ENCODE results near the gene PRPSAP1.

The PRPSAP1 gene

DNA sequence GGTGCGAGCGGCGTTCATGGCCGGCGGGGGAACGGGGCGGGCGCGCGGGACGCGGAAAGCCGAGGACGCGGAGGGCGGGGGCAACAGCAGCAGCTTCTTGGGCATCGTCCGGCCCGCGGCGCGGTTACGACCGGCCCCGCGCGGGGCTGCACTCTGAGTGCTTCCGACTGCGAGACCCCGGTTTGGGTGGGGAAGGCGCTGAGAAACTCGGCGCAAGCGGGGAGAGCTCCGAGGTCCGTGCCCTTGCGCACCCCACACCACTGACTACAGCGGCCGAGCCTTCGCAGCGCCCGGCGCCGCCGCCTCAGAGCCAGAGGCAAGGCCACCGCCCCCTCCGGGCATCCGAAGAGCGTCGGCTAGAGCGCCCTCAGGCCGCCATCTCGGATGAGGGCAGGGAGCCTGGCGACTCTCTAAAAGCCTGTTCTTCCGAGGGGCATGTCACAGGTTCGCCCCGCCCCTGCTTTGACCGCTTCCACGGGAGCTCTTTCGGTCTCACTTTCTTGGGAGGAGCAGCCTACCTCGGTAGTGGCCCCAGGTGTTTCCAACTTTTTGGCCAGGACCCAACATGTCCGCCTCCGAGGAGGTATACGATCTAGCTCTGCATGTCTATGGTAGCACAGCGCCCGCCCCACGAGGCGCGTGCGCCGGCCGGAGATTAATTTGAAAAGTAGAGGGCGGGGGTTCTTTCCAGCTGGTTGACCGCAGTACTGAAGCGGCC lies at the start of gene PRPSAP1:
TSS of gene PRPSAP1 (minus strand) at position 318 of the 718 bp plus-strand sequence. CDS start at position 105, 213 bp downstream.
- peak; percentile 80 for DNase-seq

DNA sequence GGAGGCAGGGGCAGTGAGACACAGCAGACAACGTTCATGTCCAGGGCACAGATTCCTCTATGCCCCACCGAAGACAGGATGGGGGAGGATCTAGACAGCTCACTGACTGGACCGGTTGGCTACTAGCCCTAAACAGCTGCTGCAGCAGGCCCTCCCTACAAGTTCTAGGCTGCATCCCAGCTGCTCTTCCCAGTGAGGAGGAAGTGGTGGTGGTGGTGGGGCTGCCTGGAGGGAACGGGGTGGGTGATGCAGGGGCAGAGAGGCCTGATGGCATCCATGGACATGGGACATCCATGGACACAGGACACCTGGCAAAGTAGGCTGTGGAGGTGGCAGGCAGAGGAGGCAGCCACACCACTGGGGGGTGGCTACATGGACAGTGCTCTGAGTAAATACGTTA lies 49.0 kb upstream of the PRPSAP1 start:
- DNase-seq, result no peak

GRCh38 chr17:76399175-76400172 lies 45.8 kb upstream of the PRPSAP1 start:
- DNase-seq, result no peak

DNA sequence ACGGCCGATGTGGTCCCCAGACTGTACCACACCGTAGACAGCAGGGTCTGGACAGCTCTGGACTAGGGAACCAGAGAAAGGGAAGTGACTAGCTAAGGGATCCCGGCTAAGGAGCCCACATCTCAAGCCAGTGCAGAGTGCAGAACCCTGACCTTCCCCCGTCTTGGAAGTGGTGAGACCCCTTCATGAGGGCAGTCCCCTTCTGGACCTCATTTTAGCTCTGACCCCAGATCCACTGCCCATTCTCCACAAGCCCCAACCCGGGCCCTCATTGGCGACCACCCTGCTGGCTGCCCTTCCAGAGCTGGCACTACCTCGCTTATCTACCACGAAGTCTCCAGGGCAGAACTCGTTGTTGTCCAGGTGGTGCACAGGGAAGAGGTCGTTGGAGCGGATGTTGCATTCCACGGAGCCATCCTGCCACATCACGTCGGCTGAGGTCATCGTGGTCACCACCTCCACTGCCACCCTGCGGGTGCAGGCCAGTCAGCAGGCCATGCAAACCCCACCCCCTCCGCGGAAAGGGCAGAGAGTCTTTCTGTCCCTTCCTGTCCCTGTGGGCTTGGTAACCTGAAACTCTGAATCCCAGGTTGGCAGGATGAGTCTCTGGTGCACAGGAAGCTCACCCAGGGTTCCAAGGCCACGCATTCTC lies 44.9 kb upstream of the PRPSAP1 start:
- DNase-seq, result no peak

- DNase-seq, result peak; percentile 75
These were observed 44.2 kb upstream of the PRPSAP1 start for GRCh38 chr17:76397687-76398522.

DNA sequence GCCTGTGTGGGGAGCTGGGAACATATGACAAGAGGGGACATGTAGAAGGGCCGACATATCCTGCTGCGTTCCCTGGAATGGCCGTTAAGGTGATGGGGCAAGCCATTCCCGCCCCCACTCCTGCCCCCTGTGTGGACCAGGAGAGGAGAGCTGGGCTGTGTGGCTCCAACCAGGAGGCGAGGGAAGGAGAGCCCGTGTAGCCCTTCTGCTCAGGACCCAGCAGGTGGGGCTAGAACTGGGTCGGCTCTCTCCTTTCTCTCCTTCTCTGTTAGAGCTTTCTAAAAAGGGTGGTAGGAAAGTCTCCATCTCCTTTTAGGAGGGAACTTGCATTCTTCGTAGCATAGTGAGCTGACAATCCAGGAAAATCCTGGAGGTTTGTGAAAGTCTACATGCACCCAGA lies 43.5 kb upstream of the PRPSAP1 start:
- DNase-seq, result no peak

DNA sequence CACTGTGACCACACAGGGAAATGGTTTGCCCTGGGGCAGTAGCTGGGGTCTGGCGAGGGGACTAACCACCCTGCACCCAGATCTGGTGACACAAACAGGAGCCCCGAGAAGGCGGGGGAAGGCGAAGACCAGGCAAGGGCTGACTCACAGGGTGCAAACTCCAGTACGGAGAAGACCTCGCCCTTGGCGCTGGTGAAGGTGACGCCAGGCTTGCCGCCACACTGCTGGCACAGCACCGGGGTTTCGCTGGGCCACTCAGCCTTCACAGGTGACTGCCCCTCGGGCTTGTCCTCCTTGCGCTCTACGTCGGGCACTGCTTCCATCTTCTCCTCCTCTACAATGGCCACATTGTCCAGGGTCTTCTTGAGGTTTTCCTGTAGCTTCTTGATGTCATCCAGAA lies 42.3 kb upstream of the PRPSAP1 start:
- no peak for DNase-seq

DNA sequence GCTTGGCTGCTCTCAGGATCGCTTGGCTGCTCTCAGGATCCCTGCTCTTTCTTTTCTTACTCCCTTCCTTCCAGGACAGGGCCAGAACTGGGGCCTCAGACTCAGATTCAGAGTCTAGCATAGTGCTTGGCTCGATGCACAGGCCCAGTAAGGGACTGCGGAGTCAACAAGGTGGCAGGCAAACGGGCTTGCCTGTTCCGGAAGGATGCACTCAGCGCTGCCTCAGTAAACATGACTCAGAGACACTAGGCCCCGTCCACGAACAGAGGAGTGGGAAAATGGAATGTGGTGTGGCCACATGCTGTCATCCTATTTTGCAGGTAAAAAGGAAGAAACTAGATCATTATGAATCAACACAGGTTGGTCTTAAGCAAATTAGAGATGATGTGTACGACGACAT lies 40.5 kb upstream of the PRPSAP1 start:
- DNase-seq, result no peak

DNA sequence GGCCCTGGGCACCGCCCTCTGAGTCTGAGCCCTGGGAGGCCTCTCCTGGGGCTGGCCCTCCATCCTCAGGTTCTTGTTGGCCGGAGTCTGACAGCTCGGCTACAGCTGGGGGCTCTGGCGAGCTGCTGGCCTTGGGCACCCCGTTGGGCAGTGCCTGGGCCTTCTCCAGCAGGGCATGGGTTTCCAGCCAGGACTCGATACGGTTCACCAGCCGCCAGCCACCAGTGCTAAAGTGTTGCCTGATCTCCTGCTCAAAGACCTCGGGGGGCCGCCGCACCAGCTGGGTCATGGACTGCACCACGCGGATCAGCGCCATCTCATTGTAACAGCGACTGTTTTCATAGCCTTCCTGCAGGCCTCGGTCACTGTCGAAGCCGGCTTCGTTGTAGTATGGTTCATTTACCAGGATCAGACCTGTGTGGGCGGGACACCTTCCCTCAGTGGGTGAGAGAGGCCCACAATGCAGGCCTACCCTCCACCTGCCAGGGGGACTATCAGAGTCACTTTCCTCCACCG lies 37.5 kb upstream of the PRPSAP1 start:
- no peak for DNase-seq

DNA sequence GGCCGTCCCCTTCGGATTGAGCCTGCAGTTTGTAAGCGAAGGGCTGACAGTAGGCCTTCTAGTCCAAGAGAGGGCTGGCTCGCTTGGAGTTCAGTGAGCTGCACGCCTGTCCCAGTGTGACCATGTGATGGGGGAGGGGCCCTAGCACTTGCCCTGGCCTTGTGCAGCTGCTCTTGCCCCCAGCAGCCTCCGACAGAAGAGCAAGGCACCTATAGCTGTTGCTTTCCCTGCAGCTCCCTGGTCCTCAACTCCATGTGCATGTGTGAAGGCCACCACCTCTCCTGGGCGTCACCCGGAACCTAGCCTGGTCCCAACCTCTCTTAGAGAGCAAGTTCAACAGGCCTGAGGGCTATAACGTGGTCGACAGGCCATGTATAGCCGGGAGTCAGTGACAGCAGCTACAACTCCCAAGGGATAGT lies 36.3 kb upstream of the PRPSAP1 start:
- DNase-seq, result no peak

DNA sequence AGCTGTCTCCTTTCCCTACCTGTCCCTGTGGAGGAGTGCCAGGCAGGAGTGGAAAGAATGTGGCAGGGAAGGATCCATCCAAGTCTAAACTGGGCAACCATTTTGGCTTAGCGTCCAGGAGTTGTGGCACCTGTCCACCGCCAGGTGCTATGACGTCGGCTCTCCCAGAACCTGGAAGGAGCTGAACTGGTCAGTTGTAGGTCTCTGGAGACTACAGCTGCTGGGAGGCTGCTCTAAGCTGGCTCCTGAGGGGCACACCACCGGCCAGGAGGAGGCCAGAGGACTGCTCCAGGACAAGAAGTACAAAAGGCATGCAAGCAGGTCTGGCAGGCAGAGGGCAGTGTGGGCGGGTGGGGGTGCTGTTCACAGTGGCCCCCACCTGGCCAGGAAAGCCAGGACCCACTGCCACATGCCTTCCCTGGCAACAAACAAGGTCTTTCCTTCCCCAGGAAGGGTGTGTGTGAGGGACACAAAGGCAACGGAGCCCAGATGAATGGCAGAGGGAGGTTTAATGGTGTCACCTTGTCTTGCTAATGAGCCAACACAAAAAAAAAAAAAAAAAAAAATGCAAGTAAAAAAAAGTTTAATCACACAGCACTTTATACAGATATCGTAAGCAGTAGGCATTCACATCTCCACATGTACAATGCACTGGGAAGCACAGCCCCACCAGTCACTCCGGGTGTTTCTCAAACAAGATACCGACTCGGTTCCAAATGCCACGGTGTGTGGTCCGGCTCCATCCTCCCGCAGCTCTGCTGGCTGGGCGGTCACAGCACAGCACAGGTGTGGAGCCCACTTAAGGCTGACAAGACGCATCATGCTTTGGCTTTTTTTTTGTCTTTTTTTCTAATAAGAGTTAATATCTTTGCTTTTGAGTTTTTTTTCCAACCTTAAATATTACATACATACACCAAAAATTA lies 35.5 kb upstream of the PRPSAP1 start:
- DNase-seq, result no peak

- no peak for DNase-seq
These were observed 33.5 kb upstream of the PRPSAP1 start for GRCh38 chr17:76386966-76387765.

- peak; percentile 81 for DNase-seq
These were observed 32.4 kb upstream of the PRPSAP1 start for GRCh38 chr17:76385892-76386786.

DNA sequence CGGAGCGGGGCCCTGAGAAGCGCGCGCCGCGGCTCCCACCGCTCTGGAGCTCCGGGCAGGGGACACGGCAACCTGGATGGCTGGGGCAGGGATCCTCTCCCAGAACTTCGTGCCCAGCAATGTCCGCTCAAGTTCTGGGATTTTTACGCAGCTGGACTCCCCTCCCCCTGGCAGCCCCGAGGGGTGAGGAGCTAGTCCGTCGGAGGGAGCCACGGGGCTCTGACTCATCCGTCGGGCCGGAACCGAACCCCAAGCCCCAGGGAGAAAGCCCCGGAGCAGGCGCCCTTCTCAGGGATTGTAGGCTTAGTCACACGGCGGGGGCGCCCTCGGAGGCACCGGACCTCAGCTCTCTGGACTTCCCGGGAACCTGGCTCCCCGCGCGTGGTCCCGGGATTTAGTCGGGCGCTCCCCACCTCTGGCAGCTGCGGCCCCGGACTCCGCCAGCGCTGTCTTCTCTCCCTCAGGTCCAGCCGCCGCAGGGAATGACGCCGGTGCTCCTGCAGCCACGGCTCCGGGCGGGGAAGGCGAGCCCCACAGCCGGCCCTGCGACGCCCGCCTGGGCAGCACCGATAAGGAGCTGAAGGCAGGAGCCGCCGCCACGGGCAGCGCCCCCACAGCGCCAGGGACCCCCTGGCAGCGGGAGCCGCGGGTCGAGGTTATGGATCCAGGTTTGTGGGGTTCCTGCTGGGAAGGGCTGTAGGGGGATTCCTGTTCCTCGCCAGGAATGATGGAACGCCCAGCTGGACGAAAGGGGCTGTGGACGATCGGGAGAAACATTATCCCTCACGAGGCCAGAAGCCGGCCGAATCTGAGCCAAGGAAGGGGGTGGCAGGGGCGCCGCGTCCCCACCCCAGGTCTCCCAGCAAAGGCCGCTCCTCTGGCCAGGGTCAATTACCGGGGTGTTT lies 31.5 kb upstream of the PRPSAP1 start:
- DNase-seq, result peak; percentile 68

DNA sequence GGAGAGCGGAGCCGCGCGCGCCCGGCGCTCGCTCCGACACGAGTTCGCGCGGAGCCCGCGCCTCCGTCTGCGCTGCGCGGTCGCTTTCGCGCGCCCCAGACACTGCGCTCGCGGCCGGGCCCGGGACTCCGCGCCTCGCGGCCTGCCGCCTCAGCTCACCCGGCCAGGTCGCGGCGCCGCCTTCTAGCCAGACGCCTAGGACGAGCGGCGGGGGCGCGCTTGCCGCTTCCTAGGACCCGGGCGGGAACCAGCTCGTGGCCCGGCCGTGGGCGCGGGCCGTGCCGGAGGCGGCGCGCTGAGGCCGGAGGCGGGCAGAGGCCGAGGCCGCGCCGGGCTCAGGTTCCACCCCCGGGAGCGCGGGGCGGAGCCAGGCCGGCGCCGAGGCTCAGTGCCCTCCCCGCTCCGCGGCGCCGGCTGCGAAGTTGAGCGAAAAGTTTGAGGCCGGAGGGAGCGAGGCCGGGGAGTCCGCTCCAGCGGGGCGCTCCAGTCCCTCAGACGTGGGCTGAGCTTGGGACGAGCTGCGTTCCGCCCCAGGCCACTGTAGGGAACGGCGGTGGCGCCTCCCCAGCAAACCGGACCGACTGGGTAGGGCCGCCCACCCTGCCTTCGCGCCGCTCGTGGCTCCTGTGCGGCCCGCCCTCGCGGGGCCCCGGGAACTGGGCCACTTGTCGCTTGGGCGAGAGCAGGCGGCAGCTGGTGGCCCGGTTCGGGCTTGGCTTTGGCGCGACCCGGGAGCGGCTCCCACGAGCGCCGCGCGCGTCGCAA lies 30.7 kb upstream of the PRPSAP1 start, which contains the start of gene SPHK1:
TSS of gene SPHK1 (plus strand) at position 388 of the 765 bp plus-strand sequence. CDS start 1,036 bp downstream, outside the sequence.
- DNase-seq, result peak; percentile 50

GRCh38 chr17:76383546-76384221 lies 30.0 kb upstream of the PRPSAP1 start:
- peak; percentile 40 for DNase-seq

All from CD4-positive, alpha-beta T cell treated with Interferon gamma for 1 hour (primary cell).